ENCODE results near the gene SPDYE2. TPM values are rescaled to one million over a fixed set of nuclear protein-coding genes. Genes with fewer than 3 reads are reported as not detected.
"Not testable (repeated sequence)": the region's sequence is repeated elsewhere in the genome, so short reads cannot be mapped to it uniquely, and the experiment has no call there.

The SPDYE2 gene
- total RNA-seq, 2 donors from 2014 or later = not detected

- DNase-seq; intact Hi-C loops (cut with DNase I, micrococcal nuclease); ATAC-seq: not testable (repeated sequence)
Measured at GRCh38 chr7:102531583-102531982, 19.4 kb upstream of the SPDYE2 start.

- intact Hi-C loops (cut with DNase I, micrococcal nuclease); DNase-seq: not testable (repeated sequence)
- peak; percentile 3 for ATAC-seq
Measured at GRCh38 chr7:102532127-102532526, 18.9 kb upstream of the SPDYE2 start.

GRCh38 chr7:102535062-102535615 lies 15.9 kb upstream of the SPDYE2 start:
- ATAC-seq = peak; percentile 65
- DNase-seq; intact Hi-C loops (cut with DNase I, micrococcal nuclease): not testable (repeated sequence)

GRCh38 chr7:102540604-102541003 lies 10.4 kb upstream of the SPDYE2 start:
- ATAC-seq; intact Hi-C loops (cut with DNase I, micrococcal nuclease): not testable (repeated sequence)

GRCh38 chr7:102542083-102542482 lies 8.9 kb upstream of the SPDYE2 start:
- intact Hi-C loops (cut with DNase I, micrococcal nuclease); ATAC-seq: not testable (repeated sequence)

More at GRCh38 chr7:102540604-102541003, 10.4 kb upstream of the SPDYE2 start:
- not testable (repeated sequence) for DNase-seq

GRCh38 chr7:102542771-102543170 lies 8.3 kb upstream of the SPDYE2 start:
- ATAC-seq; DNase-seq; intact Hi-C loops (cut with DNase I, micrococcal nuclease): not testable (repeated sequence)

More at GRCh38 chr7:102542083-102542482, 8.9 kb upstream of the SPDYE2 start:
- DNase-seq = not testable (repeated sequence)

GRCh38 chr7:102543596-102543995 lies 7.4 kb upstream of the SPDYE2 start, which contains the start of gene UPK3BL2:
UPK3BL2 (minus strand) TSS chr7:102543696; CDS start chr7:102543636, 60 bp downstream.
- intact Hi-C loops (cut with DNase I, micrococcal nuclease); DNase-seq: not testable (repeated sequence)
- ATAC-seq = peak; percentile 6

GRCh38 chr7:102544372-102544771 lies 6.7 kb upstream of the SPDYE2 start:
- intact Hi-C loops (cut with DNase I, micrococcal nuclease); DNase-seq: not testable (repeated sequence)
- peak; percentile 37 for ATAC-seq

GRCh38 chr7:102545288-102545687 lies 5.7 kb upstream of the SPDYE2 start:
- ATAC-seq; intact Hi-C loops (cut with DNase I, micrococcal nuclease); DNase-seq: not testable (repeated sequence)

- intact Hi-C loops (cut with DNase I, micrococcal nuclease); ATAC-seq; DNase-seq: not testable (repeated sequence)
Measured at GRCh38 chr7:102546353-102546752, 4.7 kb upstream of the SPDYE2 start.

- DNase-seq; intact Hi-C loops (cut with DNase I, micrococcal nuclease); ATAC-seq: not testable (repeated sequence)
Measured at GRCh38 chr7:102568620-102569019, 17.6 kb downstream of the SPDYE2 start.

GRCh38 chr7:102572261-102573239 lies 21.5 kb downstream of the SPDYE2 start, which contains the start of gene POLR2J3:
POLR2J3 (minus strand) TSS chr7:102572583; CDS start chr7:102572521, 62 bp downstream.
- DNase-seq = peak; percentile 93 to 95
- intact Hi-C loops (cut with DNase I, micrococcal nuclease) = not testable (repeated sequence)
- peak; percentile 90 for ATAC-seq

- intact Hi-C loops (cut with DNase I, micrococcal nuclease); DNase-seq; ATAC-seq: not testable (repeated sequence)
Measured at GRCh38 chr7:102574607-102575006, 23.6 kb downstream of the SPDYE2 start.

GRCh38 chr7:102576363-102576762 lies 25.3 kb downstream of the SPDYE2 start:
- intact Hi-C loops (cut with DNase I, micrococcal nuclease); ATAC-seq; DNase-seq: not testable (repeated sequence)

GRCh38 chr7:102577315-102578240 lies 26.6 kb downstream of the SPDYE2 start:
- intact Hi-C loops (cut with DNase I, micrococcal nuclease); ATAC-seq; DNase-seq: not testable (repeated sequence)

- ATAC-seq; intact Hi-C loops (cut with DNase I, micrococcal nuclease): not testable (repeated sequence)
- peak in 1 of 2 donors; percentile 10 for DNase-seq
Measured at GRCh38 chr7:102578486-102578885, 27.5 kb downstream of the SPDYE2 start.

- intact Hi-C loops (cut with DNase I, micrococcal nuclease); DNase-seq; ATAC-seq: not testable (repeated sequence)
Measured at GRCh38 chr7:102581722-102582121, 30.7 kb downstream of the SPDYE2 start.

- DNase-seq; intact Hi-C loops (cut with DNase I, micrococcal nuclease): not testable (repeated sequence)
- ATAC-seq = peak; percentile 15
Measured at GRCh38 chr7:102583495-102583894, 32.5 kb downstream of the SPDYE2 start.
